Endodermal cell (in vitro differentiated cells): ENCODE data around the gene GPR62. TPM values are rescaled to one million over a fixed set of nuclear protein-coding genes. Genes with fewer than 3 reads are reported as not detected.
A peak's percentile ranks its signal among the peaks of the same experiment; 100 is the strongest.

Source experiments
- DNase-seq: peaks from one replicate; pipeline ENCODE4 v3.0.0-alpha.2; 2017
- H3K27ac ChIP-seq: 2 replicates; pipeline ENCODE4 v1.5.1; 2013; ENCODE audit warnings: mild to moderate bottlenecking, low read depth, low read length, moderate library complexity
- H3K27me3 ChIP-seq: 2 replicates; pipeline ENCODE4 v1.6.1; 2013; ENCODE audit warnings: mild to moderate bottlenecking, low read length, moderate library complexity; ENCODE audit not compliant: insufficient read depth, control insufficient read depth, poor library complexity, severe bottlenecking
- H3K36me3 ChIP-seq: 2 replicates; pipeline ENCODE4 v1.7.0; 2013; ENCODE audit warnings: mild to moderate bottlenecking, low read length, moderate library complexity; ENCODE audit not compliant: control insufficient read depth, insufficient read depth
- H3K4me1 ChIP-seq: one replicate; pipeline ENCODE4 v1.7.0; 2013; ENCODE audit warnings: low read length; ENCODE audit not compliant: control insufficient read depth, insufficient read depth
- H3K4me3 ChIP-seq: 2 replicates; pipeline ENCODE4 v1.5.1; 2013; ENCODE audit warnings: mild to moderate bottlenecking, low read length, moderate library complexity
- H3K9ac ChIP-seq: 2 replicates; pipeline ENCODE4 v1.6.1; 2013; ENCODE audit warnings: mild to moderate bottlenecking, low read length, moderate library complexity; ENCODE audit not compliant: poor library complexity, severe bottlenecking; ENCODE audit errors: extremely low read depth
- H3K9me3 ChIP-seq: 2 replicates; pipeline ENCODE4 v1.6.1; 2013; ENCODE audit warnings: mild to moderate bottlenecking, low read length, moderate library complexity; ENCODE audit not compliant: control insufficient read depth
- H3K27ac Mint-ChIP-seq: 2 replicates; pipeline ENCODE4 v1.8.0; 2020; ENCODE audit warnings: mixed read lengths
- H3K27me3 Mint-ChIP-seq: 2 replicates; pipeline ENCODE4 v1.8.0; 2021; ENCODE audit warnings: mild to moderate bottlenecking, mixed read lengths; ENCODE audit not compliant: insufficient read depth
- H3K36me3 Mint-ChIP-seq: 2 replicates; pipeline ENCODE4 v1.8.0; 2020; ENCODE audit warnings: low read depth, mixed read lengths
- H3K4me1 Mint-ChIP-seq: 2 replicates; pipeline ENCODE4 v1.8.0; 2020; ENCODE audit warnings: mixed read lengths
- H3K4me3 Mint-ChIP-seq: 2 replicates; pipeline ENCODE4 v1.8.0; 2020; ENCODE audit warnings: mild to moderate bottlenecking, moderate library complexity, mixed read lengths
- H3K9me3 Mint-ChIP-seq: 2 replicates; pipeline ENCODE4 v1.8.0; 2020; ENCODE audit warnings: mild to moderate bottlenecking, mixed read lengths
- CTCF ChIP-seq: fragments of 200-600 bp; sonication (generic); conservative IDR thresholded peaks from 2 replicates; pipeline ENCODE4 v1.5.0; 2021; ENCODE audit warnings: antibody characterized with exemption, mild to moderate bottlenecking
- WGBS, 2 experiments: methylation state at CpG; one replicate each; pipeline versions ENCODE4 v1.1.5 to v1.1.7; 2013; ENCODE audit warnings: missing lambda C conversion rate in 2 of 2, mixed read lengths in 1 of 2; ENCODE audit not compliant: insufficient coverage in 1 of 2, insufficient read length in 1 of 2; 5-methylcytosine and 5-hydroxymethylcytosine counted together
- total RNA-seq, 2 donors: library from RNA; stranded (reverse); fragmentation: NEBNext Ultra II Directional in 1 of 2; extraction: Animal tissue kit (Norgen Biotek cat#: 25700) in 1 of 2; gene quantifications; 2 replicates in 1 of 2; 3 replicates in 1 of 2; pipeline ENCODE4 v1.2.1, GENCODE V29; 2021

Gene GPR62
- total RNA-seq, 2 donors from 2014 or later, result 0.40 to 0.44 TPM

- Histone ChIP-seq H3K27ac (no peak overlapping the region), H3K4me3 (no peak overlapping the region), H3K9me3 (no peaks in the 10 kb centered on the region), H3K4me1 (peaks cover 21% of the 10 kb centered on the region), H3K9ac (no peak overlapping the region), H3K36me3 (peaks cover 54% of the 10 kb centered on the region), H3K27me3 (no peaks in the 10 kb centered on the region)
- DNase-seq, result peak; percentile 58
- Mint-ChIP-seq H3K36me3 (peaks cover 13% of the 10 kb centered on the region), H3K4me3 (no peak overlapping the region), H3K27me3 (no peaks in the 10 kb centered on the region), H3K4me1 (peaks cover 22% of the 10 kb centered on the region), H3K9me3 (no peaks in the 10 kb centered on the region), H3K27ac (no peak overlapping the region)
- no peak for TF ChIP-seq CTCF
- WGBS, 2 experiments, result 69 to 85% methylated on average over 6 to 9 of the region's 9 CpGs
These were observed 6.7 kb downstream of the GPR62 start for GRCh38 chr3:51961602-51962569.

GRCh38 chr3:51962854-51963530 is 7.8 kb downstream of the GPR62 start:
- Histone ChIP-seq H3K27ac (no peak overlapping the region), H3K4me3 (no peak overlapping the region), H3K4me1 (peaks cover 21% of the 10 kb centered on the region), H3K9ac (no peak overlapping the region), H3K27me3 (no peaks in the 10 kb centered on the region), H3K9me3 (no peaks in the 10 kb centered on the region), H3K36me3 (peaks cover 44% of the 10 kb centered on the region)
- Mint-ChIP-seq H3K9me3 (no peaks in the 10 kb centered on the region), H3K27ac (no peak overlapping the region), H3K4me1 (peaks cover 22% of the 10 kb centered on the region), H3K27me3 (no peaks in the 10 kb centered on the region), H3K4me3 (no peak overlapping the region), H3K36me3 (peaks cover 11% of the 10 kb centered on the region)
- TF ChIP-seq CTCF, result no peak
- DNase-seq, result peak; percentile 44
- 82 to 89% methylated on average over 6 of the region's 6 CpGs for whole genome bisulfite sequencing, 2 experiments

- H3K27me3 ChIP-seq, result no peaks in the 10 kb centered on the region
- no peak overlapping the region for H3K27ac Mint-ChIP-seq
- no peak overlapping the region for H3K9ac ChIP-seq
- no peaks in the 10 kb centered on the region for H3K9me3 ChIP-seq
- peaks cover 21% of the 10 kb centered on the region for H3K4me1 ChIP-seq
- no peak overlapping the region for H3K4me3 ChIP-seq
- no peak overlapping the region for H3K4me3 Mint-ChIP-seq
- H3K9me3 Mint-ChIP-seq, result no peaks in the 10 kb centered on the region
- whole genome bisulfite sequencing, 2 experiments, result 54 to 64% methylated on average over 7 to 12 of the region's 12 CpGs
- no peaks in the 10 kb centered on the region for H3K27me3 Mint-ChIP-seq
- peak; percentile 52 for DNase-seq
- peaks cover 37% of the 10 kb centered on the region for H3K36me3 ChIP-seq
- H3K36me3 Mint-ChIP-seq, result peaks cover 3% of the 10 kb centered on the region
- H3K27ac ChIP-seq, result peak overlapping the region; percentile 53
- no peak for TF ChIP-seq CTCF
- peaks cover 32% of the 10 kb centered on the region for H3K4me1 Mint-ChIP-seq
These were observed 8.8 kb downstream of the GPR62 start for GRCh38 chr3:51963951-51964451.
